ENCODE measurements around the gene CLCN4. TPM values are rescaled to one million over a fixed set of nuclear protein-coding genes. Genes with fewer than 3 reads are reported as not detected.

Gene CLCN4
- total RNA-seq, 4 donors from 2014 or later: 72.5 to 307 (median 84.4) TPM

DNA sequence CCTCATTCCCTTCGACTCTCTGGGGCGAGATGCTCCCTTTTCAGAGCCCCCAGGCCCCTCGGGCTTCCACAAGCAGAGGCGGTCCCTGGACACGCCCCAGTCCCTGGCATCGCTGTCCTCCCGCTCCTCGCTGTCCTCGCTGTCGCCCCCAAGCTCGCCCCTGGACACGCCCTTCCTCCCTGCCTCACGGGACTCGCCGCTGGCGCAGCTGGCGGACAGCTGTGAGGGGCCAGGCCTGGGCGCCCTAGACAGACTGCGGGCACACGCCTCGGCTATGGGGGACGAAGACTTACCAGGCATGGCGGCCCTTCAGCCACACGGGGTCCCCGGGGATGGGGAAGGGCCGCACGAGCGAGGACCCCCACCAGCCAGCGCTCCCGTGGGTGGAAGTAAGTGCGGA is 39.5 kb upstream of the CLCN4 start:
- no peak for DNase-seq
- Histone ChIP-seq H3K27me3 (no peaks in the 10 kb centered on the region), H3K36me3 (no peaks in the 10 kb centered on the region), H3K4me3 (no peak overlapping the region), H3K27ac (no peak overlapping the region), H3K9me3 (no peaks in the 10 kb centered on the region), H3K4me1 (peaks cover 0 to 11% of the 10 kb centered on the region in 2 donors)
- ATAC-seq: no peak
- in situ Hi-C loops (cut with MboI; ENCODE audit: low sequenced_read_pairs in 4 of 4): loop anchor here (5.0 kb wide), 1 partner anchor 120 kb away; no protein-coding TSS in a partner anchor
- no peak for TF ChIP-seq POLR2A (IDR thresholded peaks at IDR 0.05)
- TF ChIP-seq, protein P1, sequence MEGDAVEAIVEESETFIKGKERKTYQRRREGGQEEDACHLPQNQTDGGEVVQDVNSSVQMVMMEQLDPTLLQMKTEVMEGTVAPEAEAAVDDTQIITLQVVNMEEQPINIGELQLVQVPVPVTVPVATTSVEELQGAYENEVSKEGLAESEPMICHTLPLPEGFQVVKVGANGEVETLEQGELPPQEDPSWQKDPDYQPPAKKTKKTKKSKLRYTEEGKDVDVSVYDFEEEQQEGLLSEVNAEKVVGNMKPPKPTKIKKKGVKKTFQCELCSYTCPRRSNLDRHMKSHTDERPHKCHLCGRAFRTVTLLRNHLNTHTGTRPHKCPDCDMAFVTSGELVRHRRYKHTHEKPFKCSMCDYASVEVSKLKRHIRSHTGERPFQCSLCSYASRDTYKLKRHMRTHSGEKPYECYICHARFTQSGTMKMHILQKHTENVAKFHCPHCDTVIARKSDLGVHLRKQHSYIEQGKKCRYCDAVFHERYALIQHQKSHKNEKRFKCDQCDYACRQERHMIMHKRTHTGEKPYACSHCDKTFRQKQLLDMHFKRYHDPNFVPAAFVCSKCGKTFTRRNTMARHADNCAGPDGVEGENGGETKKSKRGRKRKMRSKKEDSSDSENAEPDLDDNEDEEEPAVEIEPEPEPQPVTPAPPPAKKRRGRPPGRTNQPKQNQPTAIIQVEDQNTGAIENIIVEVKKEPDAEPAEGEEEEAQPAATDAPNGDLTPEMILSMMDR (IDR thresholded peaks at IDR 0.05 in 4 of 5, conservative IDR thresholded peaks at IDR 0.05 in 1 of 5): no peak
- intact Hi-C loops (cut with DNase I; ENCODE audit: low total_unique reads): loop anchor here (5.0 to 10.0 kb wide), 3 partner anchors 105 to 1372 kb away; no protein-coding TSS in a partner anchor

- ATAC-seq: no peak
- TF ChIP-seq POLR2A (IDR thresholded peaks at IDR 0.05): no peak
- TF ChIP-seq, protein P1 (IDR thresholded peaks at IDR 0.05 in 4 of 5, conservative IDR thresholded peaks at IDR 0.05 in 1 of 5): no peak
- intact Hi-C loops (cut with DNase I; ENCODE audit: low total_unique reads): loop anchor here (2.0 to 10.0 kb wide), 4 partner anchors 65 to 1373 kb away; no protein-coding TSS in a partner anchor
- H3K4me1 ChIP-seq: peaks cover 0 to 10% of the 10 kb centered on the region in 2 donors
- no peak overlapping the region for H3K4me3 ChIP-seq
- no peak overlapping the region for H3K27ac ChIP-seq
- no peaks in the 10 kb centered on the region for H3K36me3 ChIP-seq
- no peak for DNase-seq
- in situ Hi-C loops (cut with MboI; ENCODE audit: low sequenced_read_pairs in 4 of 4): loop anchor here (5.0 kb wide), 1 partner anchor 121 kb away; no protein-coding TSS in a partner anchor
- no peaks in the 10 kb centered on the region for H3K27me3 ChIP-seq
- no peaks in the 10 kb centered on the region for H3K9me3 ChIP-seq
These were observed 38.9 kb upstream of the CLCN4 start for GRCh38 chrX:10117864-10118377.

GRCh38 chrX:10118530-10118929 is 38.2 kb upstream of the CLCN4 start:
- no peak overlapping the region for H3K4me3 ChIP-seq
- DNase-seq (no peak), ATAC-seq (no peak)
- H3K9me3 ChIP-seq: no peaks in the 10 kb centered on the region
- in situ Hi-C loops (cut with MboI; ENCODE audit: low sequenced_read_pairs in 4 of 4) (loop anchor here (5.0 kb wide), 1 partner anchor 121 kb away; no protein-coding TSS in a partner anchor), intact Hi-C loops (cut with DNase I; ENCODE audit: low total_unique reads) (loop anchor here (2.0 to 10.0 kb wide), 4 partner anchors 66 to 1374 kb away; no protein-coding TSS in a partner anchor)
- TF ChIP-seq, protein P1 (IDR thresholded peaks at IDR 0.05 in 4 of 5, conservative IDR thresholded peaks at IDR 0.05 in 1 of 5): no peak
- TF ChIP-seq POLR2A (IDR thresholded peaks at IDR 0.05): no peak
- no peaks in the 10 kb centered on the region for H3K36me3 ChIP-seq
- H3K4me1 ChIP-seq: peaks cover 0 to 10% of the 10 kb centered on the region in 2 donors
- H3K27me3 ChIP-seq: no peaks in the 10 kb centered on the region
- H3K27ac ChIP-seq: no peak overlapping the region

GRCh38 chrX:10119399-10119990 is 37.3 kb upstream of the CLCN4 start:
- ATAC-seq: peak; percentile 83 to 92
- Histone ChIP-seq H3K27ac (peak overlapping the region in 1 of 4 donors; percentile 21), H3K4me1 (peaks cover 0 to 10% of the 10 kb centered on the region in 2 donors), H3K9me3 (no peaks in the 10 kb centered on the region), H3K36me3 (no peaks in the 10 kb centered on the region), H3K4me3 (no peak overlapping the region), H3K27me3 (no peaks in the 10 kb centered on the region)
- in situ Hi-C loops (cut with MboI; ENCODE audit: low sequenced_read_pairs in 4 of 4): loop anchor here (5.0 kb wide), 1 partner anchor 122 kb away; no protein-coding TSS in a partner anchor
- DNase-seq: peak; percentile 52 to 55
- intact Hi-C loops (cut with DNase I; ENCODE audit: low total_unique reads): loop anchor here (1.0 to 10.0 kb wide), 5 partner anchors 67 to 1375 kb away; no protein-coding TSS in a partner anchor
- TF ChIP-seq POLR2A (IDR thresholded peaks at IDR 0.05): no peak
- TF ChIP-seq, protein P1 (IDR thresholded peaks at IDR 0.05 in 4 of 5, conservative IDR thresholded peaks at IDR 0.05 in 1 of 5): peak; percentile 97 to 100 (median 100)
